Loucy (cell line): ENCODE results near the gene SLC5A11.

ENCODE experiments used
- H2AFZ ChIP-seq: fragments of 200-600 bp; sonication (generic); 2 replicates; pipeline ENCODE4 v1.6.0; 2016; ENCODE audit warnings: antibody characterized with exemption, mild to moderate bottlenecking, low read length, moderate library complexity
- H3F3A ChIP-seq: fragments of 200-600 bp; 2 replicates; pipeline ENCODE4 v1.6.0; 2016; ENCODE audit warnings: antibody characterized with exemption, low read depth, mild to moderate bottlenecking
- H3K27me3 ChIP-seq: fragments of 200-600 bp; sonication (generic); 2 replicates; pipeline ENCODE4 v1.6.1; 2014; ENCODE audit warnings: low read length, mild to moderate bottlenecking; ENCODE audit not compliant: insufficient read depth, poor library complexity, severe bottlenecking
- H3K36me3 ChIP-seq: fragments of 200-600 bp; sonication (generic); 2 replicates; pipeline ENCODE4 v1.6.1; 2016; ENCODE audit warnings: low read length; ENCODE audit not compliant: insufficient read depth
- H3K4me1 ChIP-seq: fragments of 200-600 bp; sonication (generic); 2 replicates; pipeline ENCODE4 v1.5.1; 2014; ENCODE audit warnings: low read length, mild to moderate bottlenecking; ENCODE audit not compliant: insufficient read depth, poor library complexity, severe bottlenecking
- H3K4me2 ChIP-seq: fragments of 200-600 bp; sonication (generic); 2 replicates; pipeline ENCODE4 v1.6.0; 2014; ENCODE audit warnings: antibody characterized with exemption, low read length, low read depth, mild to moderate bottlenecking; ENCODE audit not compliant: poor library complexity, severe bottlenecking
- H3K4me3 ChIP-seq: fragments of 200-600 bp; sonication (generic); 2 replicates; pipeline ENCODE4 v1.5.1; 2014; ENCODE audit warnings: low read length, mild to moderate bottlenecking, mixed read lengths; ENCODE audit not compliant: poor library complexity, severe bottlenecking
- H3K79me2 ChIP-seq: fragments of 200-600 bp; sonication (generic); 2 replicates; pipeline ENCODE4 v1.6.1; 2014; ENCODE audit warnings: low read length; ENCODE audit not compliant: insufficient read depth
- H3K9ac ChIP-seq: fragments of 200-600 bp; sonication (generic); 2 replicates; pipeline ENCODE4 v1.6.0; 2014; ENCODE audit warnings: mild to moderate bottlenecking, low read depth, low read length, moderate library complexity; ENCODE audit not compliant: poor library complexity, severe bottlenecking
- H3K9me2 ChIP-seq: fragments of 200-600 bp; sonication (generic); replicated peaks from 2 replicates; pipeline ENCODE4 v1.6.1; 2016; ENCODE audit warnings: low read depth, low read length, mixed read lengths
- H3K9me3 ChIP-seq: fragments of 200-600 bp; sonication (generic); 2 replicates; pipeline ENCODE4 v1.6.1; 2014; ENCODE audit warnings: mild to moderate bottlenecking, antibody characterized with exemption, low read length, low read depth; ENCODE audit not compliant: insufficient read depth
- H4K20me1 ChIP-seq: fragments of 200-600 bp; sonication (generic); 2 replicates; pipeline ENCODE4 v1.6.0; 2014; ENCODE audit warnings: antibody characterized with exemption, low read length, mild to moderate bottlenecking; ENCODE audit not compliant: insufficient read depth, poor library complexity, severe bottlenecking
- CTCF ChIP-seq: fragments of 200-600 bp; sonication (generic); conservative IDR thresholded peaks from 2 replicates; pipeline ENCODE4 v1.5.1; 2014; ENCODE audit warnings: mild to moderate bottlenecking, antibody characterized with exemption, low read length
- EZH2phosphoT487 ChIP-seq: fragments of 200-600 bp; IDR thresholded peaks from 2 replicates; pipeline ENCODE4 v1.6.1; 2018; ENCODE audit warnings: antibody characterized with exemption, mild to moderate bottlenecking, moderate library complexity, borderline replicate concordance

SLC5A11 gene

DNA sequence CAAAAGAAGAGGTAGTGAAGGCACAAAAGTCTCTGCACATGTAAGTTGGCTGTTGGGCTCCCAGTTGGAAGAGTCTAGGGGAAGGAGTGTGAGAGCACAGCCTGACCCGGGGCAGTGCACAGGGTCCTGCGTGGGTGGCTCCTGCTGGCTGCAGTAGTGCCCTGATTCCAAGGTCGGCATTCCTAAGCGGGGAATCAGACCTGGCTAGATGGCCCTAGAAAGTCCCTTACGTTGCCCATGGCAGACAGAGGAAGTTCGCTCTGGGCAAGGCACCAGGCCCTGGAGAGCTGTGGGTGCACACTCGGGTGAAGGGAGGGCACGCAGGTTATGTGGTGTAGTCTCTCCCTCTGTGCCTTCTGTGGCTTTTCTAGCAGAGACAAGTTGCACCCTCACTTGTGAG lies 22.8 kb upstream of the SLC5A11 start:
- no peaks in the 10 kb centered on the region for H3F3A ChIP-seq
- H3K36me3 ChIP-seq: peaks cover 66% of the 10 kb centered on the region; the same call in 1 of the 2 replicates
- H3K4me3 ChIP-seq: no peak overlapping the region
- H3K4me1 ChIP-seq: no peaks in the 10 kb centered on the region
- H3K9me3 ChIP-seq: no peaks in the 10 kb centered on the region
- no peak overlapping the region for H3K4me2 ChIP-seq
- TF ChIP-seq EZH2phosphoT487 (no peak), CTCF (no peak)
- H3K9ac ChIP-seq: no peak overlapping the region
- no peaks in the 10 kb centered on the region for H3K27me3 ChIP-seq
- H4K20me1 ChIP-seq: no peaks in the 10 kb centered on the region
- H3K79me2 ChIP-seq: no peaks in the 10 kb centered on the region
- no peaks in the 10 kb centered on the region for H3K9me2 ChIP-seq
- H2AFZ ChIP-seq: no peak overlapping the region

DNA sequence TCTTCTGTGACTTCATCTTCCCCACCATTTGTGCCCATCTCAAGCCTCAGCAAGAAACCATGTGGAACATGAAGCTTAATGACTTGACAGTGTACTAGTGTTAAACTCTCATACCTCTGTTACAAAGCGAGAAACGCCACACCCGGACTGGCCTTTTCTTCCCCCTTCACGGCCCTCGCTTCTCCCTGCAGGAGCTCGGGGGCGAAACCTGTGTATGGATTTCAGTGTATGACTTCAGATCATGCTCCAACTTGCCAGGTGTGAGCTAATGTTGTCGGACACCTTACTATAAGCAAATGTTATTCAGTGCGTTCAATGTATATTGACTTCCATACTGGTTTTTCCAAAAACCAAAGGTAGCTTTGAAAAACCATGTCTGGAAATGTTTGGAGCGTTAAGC lies 20.1 kb upstream of the SLC5A11 start:
- no peaks in the 10 kb centered on the region for H3K79me2 ChIP-seq
- no peaks in the 10 kb centered on the region for H4K20me1 ChIP-seq
- no peaks in the 10 kb centered on the region for H3K27me3 ChIP-seq
- H3F3A ChIP-seq: no peaks in the 10 kb centered on the region
- no peaks in the 10 kb centered on the region for H3K4me1 ChIP-seq
- no peak overlapping the region for H3K4me3 ChIP-seq
- H3K36me3 ChIP-seq: peaks cover 39% of the 10 kb centered on the region; the same call in 1 of the 2 replicates
- no peaks in the 10 kb centered on the region for H3K9me3 ChIP-seq
- TF ChIP-seq CTCF: no peak
- no peak for TF ChIP-seq EZH2phosphoT487
- H3K9me2 ChIP-seq: no peaks in the 10 kb centered on the region
- no peak overlapping the region for H2AFZ ChIP-seq
- no peak overlapping the region for H3K4me2 ChIP-seq
- no peak overlapping the region for H3K9ac ChIP-seq

DNA sequence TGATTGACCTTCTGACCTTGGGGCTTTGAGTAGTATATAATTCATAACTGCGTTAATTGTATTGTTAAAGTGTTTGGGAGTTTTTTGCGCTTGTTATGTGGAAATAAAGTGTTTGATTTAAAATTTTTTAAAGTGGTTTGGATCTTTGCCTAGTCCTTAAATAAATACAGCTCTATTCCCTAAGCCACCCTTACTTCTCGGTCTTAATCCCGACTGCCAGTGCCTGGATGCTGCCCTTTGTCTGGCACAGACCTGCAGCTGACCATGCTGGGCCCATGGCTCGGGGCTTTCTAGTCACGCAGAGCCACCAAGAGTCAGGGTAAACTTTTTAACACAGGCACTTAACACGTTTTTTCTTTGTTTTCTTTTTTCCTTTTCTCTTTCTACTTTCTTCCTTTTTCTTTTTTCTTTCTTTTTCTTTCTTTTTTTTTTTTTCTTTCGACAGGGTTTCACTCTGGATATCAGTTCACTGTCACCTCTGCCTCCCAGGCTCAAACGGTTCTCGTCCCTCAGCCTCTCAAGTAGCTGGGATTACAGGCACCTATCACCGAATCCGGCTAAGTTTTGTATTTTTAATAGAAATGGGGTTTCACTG lies 19.6 kb upstream of the SLC5A11 start:
- H2AFZ ChIP-seq: no peak overlapping the region
- TF ChIP-seq EZH2phosphoT487 (no peak), CTCF (no peak)
- no peak overlapping the region for H3K4me3 ChIP-seq
- peaks cover 34% of the 10 kb centered on the region; the same call in 1 of the 2 replicates for H3K36me3 ChIP-seq
- no peaks in the 10 kb centered on the region for H3K9me3 ChIP-seq
- no peaks in the 10 kb centered on the region for H3K4me1 ChIP-seq
- H3K9ac ChIP-seq: no peak overlapping the region
- no peaks in the 10 kb centered on the region for H3K9me2 ChIP-seq
- H3F3A ChIP-seq: no peaks in the 10 kb centered on the region
- no peak overlapping the region for H3K4me2 ChIP-seq
- no peaks in the 10 kb centered on the region for H3K79me2 ChIP-seq
- H4K20me1 ChIP-seq: no peaks in the 10 kb centered on the region
- no peaks in the 10 kb centered on the region for H3K27me3 ChIP-seq
